NCI-H446 (cell line): Measurements from ENCODE around the gene ADAM30.
"Not testable (repeated sequence)": the region's sequence is repeated elsewhere in the genome, so short reads cannot be mapped to it uniquely, and the experiment has no call there.

Source experiments
- DNase-seq, 2 experiments: peaks; one replicate each; lab custom pipeline; 2025; lab: John Stamatoyannopoulos, UW

Gene ADAM30

GRCh38 chr1:119873135-119874015, 22.9 kb downstream of the ADAM30 start:
- no peak for DNase-seq

GRCh38 chr1:119871881-119872280, 24.4 kb downstream of the ADAM30 start:
- DNase-seq = no peak

GRCh38 chr1:119870917-119871596, 25.3 kb downstream of the ADAM30 start:
- DNase-seq = peak; percentile 46 to 80

- no peak for DNase-seq
These were observed 26.3 kb downstream of the ADAM30 start for GRCh38 chr1:119869995-119870394.

- DNase-seq = no peak
These were observed 28.1 kb downstream of the ADAM30 start for GRCh38 chr1:119868176-119868575.

- DNase-seq = no peak
These were observed 29.9 kb downstream of the ADAM30 start for GRCh38 chr1:119866451-119866850.

GRCh38 chr1:119865627-119866026, 30.7 kb downstream of the ADAM30 start:
- no peak for DNase-seq

- no peak for DNase-seq
These were observed 34.0 kb downstream of the ADAM30 start for GRCh38 chr1:119862276-119862675.

- no peak for DNase-seq
These were observed 34.8 kb downstream of the ADAM30 start for GRCh38 chr1:119861547-119861946.

GRCh38 chr1:119859647-119860046, 36.7 kb downstream of the ADAM30 start:
- DNase-seq = no peak

- not testable (repeated sequence) for DNase-seq
These were observed 37.6 kb downstream of the ADAM30 start for GRCh38 chr1:119858556-119859214.

GRCh38 chr1:119858126-119858525, 38.2 kb downstream of the ADAM30 start:
- DNase-seq = no peak

- no peak for DNase-seq
These were observed 43.2 kb downstream of the ADAM30 start for GRCh38 chr1:119853155-119853554.

- DNase-seq = not testable (repeated sequence)
These were observed 52.1 kb downstream of the ADAM30 start for GRCh38 chr1:119844206-119844605.
